GM12801 (cell line): ENCODE measurements around the gene TXNDC9.
"Not testable (repeated sequence)": the region's sequence is repeated elsewhere in the genome, so short reads cannot be mapped to it uniquely, and the experiment has no call there.

Experiments used
- TF ChIP-seq, protein P1 (sequence below): IDR thresholded peaks from one replicate; pipeline ENCODE4 v1.5.1; 2011; ENCODE audit warnings: control low read depth; ENCODE audit not compliant: insufficient read length; ENCODE audit errors: extremely low read depth

The TXNDC9 gene

GRCh38 chr2:99340669-99341236, 4.6 kb upstream of the TXNDC9 start:
- TF ChIP-seq, protein P1, sequence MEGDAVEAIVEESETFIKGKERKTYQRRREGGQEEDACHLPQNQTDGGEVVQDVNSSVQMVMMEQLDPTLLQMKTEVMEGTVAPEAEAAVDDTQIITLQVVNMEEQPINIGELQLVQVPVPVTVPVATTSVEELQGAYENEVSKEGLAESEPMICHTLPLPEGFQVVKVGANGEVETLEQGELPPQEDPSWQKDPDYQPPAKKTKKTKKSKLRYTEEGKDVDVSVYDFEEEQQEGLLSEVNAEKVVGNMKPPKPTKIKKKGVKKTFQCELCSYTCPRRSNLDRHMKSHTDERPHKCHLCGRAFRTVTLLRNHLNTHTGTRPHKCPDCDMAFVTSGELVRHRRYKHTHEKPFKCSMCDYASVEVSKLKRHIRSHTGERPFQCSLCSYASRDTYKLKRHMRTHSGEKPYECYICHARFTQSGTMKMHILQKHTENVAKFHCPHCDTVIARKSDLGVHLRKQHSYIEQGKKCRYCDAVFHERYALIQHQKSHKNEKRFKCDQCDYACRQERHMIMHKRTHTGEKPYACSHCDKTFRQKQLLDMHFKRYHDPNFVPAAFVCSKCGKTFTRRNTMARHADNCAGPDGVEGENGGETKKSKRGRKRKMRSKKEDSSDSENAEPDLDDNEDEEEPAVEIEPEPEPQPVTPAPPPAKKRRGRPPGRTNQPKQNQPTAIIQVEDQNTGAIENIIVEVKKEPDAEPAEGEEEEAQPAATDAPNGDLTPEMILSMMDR, result no peak

- TF ChIP-seq, protein P1, result no peak
Observed at GRCh38 chr2:99338029-99338585, 2.0 kb upstream of the TXNDC9 start.

DNA sequence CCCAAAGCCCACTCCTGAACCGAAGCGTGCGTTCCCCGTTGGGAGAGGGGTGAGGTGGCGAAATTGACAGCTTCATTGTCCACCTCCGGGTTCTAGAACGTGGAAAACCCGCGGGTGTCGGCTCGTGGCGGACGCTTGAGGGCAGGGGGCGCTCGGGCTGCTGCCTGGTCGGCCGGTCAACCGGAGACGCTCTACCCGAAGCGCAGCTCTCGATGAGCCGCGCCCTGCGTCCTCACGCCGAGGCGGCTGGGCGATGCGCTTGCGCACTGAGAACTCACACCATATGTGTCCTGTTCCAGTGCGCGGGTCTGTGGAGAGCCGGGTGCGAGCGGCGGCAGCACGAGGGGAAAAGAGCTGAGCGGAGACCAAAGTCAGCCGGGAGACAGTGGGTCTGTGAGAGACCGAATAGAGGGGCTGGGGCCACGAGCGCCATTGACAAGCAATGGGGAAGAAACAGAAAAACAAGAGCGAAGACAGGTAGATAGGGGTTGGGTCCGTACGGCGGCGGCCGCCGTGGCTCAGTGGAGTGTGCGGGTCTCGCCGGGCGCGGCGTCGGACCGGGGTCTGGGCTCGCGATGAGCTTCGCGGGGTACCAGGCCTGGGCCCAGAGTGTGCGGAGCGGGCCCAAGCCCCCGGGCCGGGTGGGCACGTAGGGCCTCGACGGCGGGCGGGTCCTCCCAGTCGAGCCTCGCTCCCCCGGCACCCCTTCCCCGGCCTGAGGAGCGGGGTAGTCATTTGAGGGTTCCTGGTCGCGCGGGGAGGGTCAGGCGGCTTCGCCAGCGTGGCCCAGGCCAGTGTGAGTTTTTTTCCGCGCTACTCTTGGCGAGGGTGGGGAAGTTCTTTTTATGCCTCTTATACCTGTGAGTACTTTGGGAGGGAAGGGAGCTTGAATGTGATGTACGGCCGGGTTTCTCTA, 1.2 kb upstream of the TXNDC9 start, which contains the start of gene EIF5B:
EIF5B (plus strand) TSS at position 277 of the 916 bp plus-strand sequence; CDS start at position 443, 166 bp downstream.
- TF ChIP-seq, protein P1, result no peak

GRCh38 chr2:99336804-99337112, 625 bp upstream of the TXNDC9 start:
- TF ChIP-seq, protein P1, result no peak

DNA sequence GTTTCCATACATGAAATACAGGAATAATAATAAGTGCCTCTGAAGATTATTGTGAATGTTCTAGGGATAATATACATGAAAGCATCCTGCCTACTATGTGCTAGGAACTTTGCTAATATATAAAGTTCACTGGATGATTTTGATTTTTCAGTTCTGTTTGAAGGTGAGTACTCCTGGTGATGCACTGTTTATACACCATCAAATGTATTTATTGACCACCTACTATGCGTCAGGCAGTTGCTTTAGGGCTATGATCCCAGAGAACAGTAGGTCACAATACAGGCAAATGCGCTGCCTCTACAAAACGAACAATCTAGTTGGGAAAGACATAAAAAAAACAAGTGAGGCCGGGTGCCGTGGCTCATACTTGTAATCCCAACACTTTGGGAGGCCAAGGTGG, 10.7 kb downstream of the TXNDC9 start:
- TF ChIP-seq, protein P1, result no peak

- TF ChIP-seq, protein P1, result no peak
Observed at GRCh38 chr2:99317161-99317872, 18.8 kb downstream of the TXNDC9 start.

DNA sequence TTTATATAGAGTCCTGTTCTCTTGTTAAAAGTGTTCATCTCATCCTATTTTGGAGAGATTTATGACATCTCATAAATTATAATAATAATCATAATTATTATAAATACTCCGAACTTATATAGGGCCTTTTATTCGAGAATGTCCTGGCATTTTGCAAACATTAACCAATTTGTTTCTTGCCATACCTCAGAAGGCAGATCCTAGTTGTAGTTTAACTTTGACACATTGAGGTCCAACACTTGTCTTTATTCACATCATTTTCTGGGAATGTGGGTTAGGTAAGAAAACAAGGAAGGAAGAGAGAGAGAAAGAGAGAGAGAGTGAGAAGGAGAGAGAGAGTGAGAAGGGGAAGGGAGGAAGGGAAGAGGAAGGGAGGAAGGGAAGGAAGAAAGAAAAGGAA, 35.0 kb downstream of the TXNDC9 start, which contains the start of gene LYG1:
LYG1 (minus strand) TSS at position 101 of the 400 bp plus-strand sequence. CDS start 5,527 bp downstream, outside the sequence.
- TF ChIP-seq, protein P1, result not testable (repeated sequence)
